NCI-H748 treated with DMSO at 0.1 percent for 48 hours (cell line): Measurements from ENCODE around the gene HSD17B11.
"Not testable (repeated sequence)": the region's sequence is repeated elsewhere in the genome, so short reads cannot be mapped to it uniquely, and the experiment has no call there.

ENCODE experiments used
- DNase-seq: peaks from one replicate; lab custom pipeline; 2025; lab: John Stamatoyannopoulos, UW

HSD17B11 gene

DNA sequence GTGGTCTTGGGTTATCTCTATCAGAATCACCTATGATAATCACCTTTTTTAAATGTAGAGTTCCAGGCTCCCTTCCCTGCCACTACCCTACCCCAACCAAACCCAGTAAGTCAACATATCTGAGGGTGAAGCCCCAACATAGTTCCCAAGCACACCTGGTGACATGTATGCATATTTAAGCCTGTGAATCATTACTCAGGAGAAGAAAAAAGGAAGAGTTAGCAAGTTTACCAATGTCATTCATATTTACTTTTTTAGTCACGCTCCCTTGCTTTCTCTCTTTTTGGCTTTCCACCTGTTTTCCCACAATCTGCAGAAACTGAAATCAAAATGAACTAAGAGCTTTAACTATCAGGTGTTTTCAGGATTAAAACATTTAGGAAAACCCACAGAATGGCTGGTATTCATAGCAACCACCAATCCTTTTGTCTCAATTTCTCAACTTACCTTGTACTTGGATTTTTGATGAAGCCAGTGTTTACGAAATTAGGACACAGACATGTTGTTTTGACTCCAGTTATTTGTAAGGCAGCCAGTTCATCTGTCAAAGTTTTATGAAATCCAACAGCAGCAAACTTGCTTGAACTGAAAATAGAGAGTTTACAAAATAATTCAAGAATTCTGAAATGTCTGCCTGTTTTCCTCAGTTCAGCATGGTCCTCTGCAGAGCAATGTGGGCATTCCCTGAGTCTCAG, 34.0 kb downstream of the HSD17B11 start:
- DNase-seq, result no peak

DNA sequence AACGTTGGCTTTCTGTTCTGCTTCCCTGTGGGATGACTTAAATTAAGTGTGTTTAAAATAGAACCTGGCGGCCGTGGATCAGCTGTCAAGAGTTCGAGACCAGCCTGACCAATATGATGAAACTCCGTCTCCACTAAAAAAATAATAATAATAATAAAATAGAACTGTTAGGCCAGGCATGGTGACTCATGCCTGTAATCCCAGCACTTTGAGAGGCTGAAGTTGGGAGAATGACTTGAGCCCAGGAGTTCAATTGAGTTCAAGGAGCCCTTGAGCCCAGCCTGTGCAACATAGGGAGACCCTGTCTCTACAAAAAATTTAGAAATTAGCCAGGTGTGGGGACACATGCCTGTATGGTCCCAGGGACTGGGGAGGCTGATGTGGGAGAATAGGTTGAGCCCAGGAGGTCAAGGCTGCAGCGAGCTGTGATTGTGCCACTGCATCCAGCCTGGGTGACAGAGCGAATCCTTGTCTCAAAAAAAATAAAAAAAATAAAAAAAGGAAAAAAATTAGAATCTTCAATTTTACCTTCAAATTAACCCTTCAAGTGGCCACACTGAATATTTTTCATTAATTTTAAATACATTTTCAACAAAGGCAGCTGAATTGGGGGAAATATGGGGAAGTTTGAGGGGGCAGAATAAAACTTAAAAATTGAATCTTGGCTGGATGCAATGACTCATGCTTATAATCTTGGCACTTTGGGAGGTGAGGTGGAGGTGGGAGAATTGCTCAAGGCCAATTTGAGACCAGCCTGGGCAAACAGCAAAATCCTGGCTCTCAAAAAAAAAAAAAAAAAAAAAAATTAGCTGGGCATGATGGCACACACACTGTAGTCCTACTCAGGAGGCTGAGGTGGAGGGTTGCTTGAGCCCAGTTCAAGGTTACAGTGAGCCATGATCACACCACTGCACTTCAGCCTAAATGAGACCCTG, 36.6 kb downstream of the HSD17B11 start:
- DNase-seq, result no peak

DNA sequence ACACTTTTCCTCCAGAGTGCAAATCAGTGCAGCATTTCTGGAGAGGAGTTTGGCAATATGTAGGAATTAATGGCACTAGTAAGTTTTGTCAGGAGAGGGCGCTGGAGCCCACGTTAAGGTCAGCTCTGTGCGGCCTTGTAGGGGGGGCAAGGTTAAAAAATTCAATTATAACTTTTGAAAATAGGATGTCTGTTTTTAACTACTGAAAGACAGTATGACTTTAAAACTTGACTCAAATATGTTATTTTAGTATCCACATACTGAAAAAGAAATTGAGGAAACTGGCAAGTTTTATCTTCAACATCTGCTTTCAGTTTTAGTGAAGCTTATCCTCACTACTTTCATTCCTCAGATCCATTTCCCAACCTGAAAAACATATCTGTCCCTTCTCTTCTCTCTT, 37.4 kb downstream of the HSD17B11 start:
- DNase-seq, result peak; percentile 7

DNA sequence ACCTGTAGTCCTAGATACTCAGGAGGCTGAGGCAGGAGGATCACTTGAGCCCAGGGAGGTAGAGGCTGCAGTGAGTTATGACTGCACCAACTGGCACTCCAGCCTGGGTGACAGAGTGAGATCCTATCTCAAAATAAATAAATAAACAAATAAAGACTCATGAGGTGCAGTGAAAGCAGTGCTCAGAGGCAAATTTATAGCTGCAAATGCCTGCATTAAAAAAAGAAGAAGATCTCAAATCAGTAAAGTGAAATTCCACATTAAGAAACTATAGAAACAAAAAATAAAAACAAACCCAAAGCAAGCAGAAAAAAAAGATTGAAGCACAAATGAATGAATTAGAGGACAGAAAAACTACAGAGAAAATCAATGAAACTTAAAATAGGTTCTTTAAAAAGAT, 45.8 kb downstream of the HSD17B11 start:
- no peak for DNase-seq

DNA sequence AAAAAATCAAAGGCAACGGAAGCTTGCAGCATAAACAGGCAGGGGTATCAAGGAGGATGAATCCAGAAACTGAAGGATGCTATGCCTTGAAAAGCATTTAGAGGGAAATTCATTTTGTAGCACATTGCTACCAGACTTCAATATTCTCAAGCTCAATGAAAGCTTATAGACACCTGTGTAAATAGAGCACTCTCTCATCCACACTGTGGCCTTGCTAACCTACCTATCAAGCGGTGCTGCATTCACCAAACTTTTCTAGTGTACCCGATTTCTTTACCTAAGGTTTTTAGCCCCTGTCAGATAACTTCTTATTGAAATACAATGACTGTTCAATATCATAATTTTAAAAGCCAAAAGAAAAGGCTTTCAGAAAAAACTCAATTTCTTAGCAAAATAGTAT, 48.1 kb downstream of the HSD17B11 start:
- no peak for DNase-seq

DNA sequence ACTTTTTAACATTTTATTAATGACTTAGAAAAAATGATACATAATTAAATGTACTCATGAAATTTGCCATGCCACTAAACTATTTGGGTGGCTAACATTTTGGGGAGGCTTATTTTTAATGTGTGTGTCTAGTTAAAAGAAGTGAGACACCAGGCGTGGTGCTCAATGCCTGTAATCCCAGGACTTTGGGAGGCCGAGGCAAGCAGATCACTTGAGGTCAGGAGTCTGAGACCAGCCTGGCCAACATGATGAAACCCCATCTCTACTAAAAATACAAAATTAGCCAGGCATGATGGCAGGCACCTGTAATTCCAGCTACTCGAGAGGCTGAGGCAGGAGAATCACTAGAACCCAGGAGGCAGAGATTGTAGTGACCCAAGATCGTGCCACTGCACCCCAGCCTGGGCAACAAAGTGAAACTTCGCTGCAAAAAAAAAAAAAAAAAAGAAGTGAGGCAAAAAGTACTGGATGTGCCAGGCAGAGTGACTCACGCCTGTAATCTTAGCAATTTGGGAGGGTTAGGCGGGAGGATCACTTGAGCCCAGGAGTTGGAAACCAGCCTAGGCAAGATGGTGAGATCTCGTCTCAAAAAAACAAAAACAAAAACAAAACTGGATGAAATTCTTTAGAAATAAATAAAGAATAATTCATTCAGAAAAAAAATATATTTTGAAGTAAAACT, 48.9 kb downstream of the HSD17B11 start:
- not testable (repeated sequence) for DNase-seq

DNA sequence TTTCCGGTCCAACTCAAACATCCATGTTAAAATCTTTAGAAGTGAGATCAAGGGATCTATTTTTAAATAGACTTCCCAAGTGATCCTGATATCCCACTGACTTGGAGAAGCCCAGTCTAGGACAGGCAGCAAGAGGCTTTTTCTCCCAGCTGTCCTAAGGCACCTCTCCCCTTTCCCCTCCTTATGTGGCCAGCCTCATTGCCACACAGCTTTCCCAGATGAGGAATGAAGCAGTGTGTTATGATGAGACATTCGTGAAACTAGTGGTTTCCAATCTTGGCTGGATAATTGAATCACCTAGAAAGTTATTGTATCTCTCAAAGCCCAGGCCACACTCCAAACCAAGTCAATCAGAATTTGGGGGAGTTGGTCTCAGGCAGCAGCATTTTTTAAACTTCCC, 51.5 kb downstream of the HSD17B11 start:
- DNase-seq, result no peak

DNA sequence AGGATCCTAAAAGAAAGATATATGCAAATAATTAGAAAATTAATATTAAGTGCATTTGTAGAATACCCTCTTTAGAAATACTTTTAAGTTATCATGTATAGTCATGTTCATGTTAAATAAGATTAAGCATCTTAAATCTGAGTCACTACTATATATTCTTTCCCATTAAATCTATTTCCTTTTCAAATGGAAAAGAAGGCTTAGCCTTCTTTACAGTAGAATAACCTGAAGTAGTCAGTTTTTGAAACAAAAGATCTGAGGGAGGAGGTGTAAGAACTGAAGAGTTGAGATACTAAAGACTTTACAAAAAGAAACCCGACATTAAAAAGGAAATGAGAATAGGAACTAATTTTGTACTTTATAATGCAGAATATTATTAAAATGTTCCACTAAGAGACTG, 53.6 kb downstream of the HSD17B11 start:
- DNase-seq, result no peak

DNA sequence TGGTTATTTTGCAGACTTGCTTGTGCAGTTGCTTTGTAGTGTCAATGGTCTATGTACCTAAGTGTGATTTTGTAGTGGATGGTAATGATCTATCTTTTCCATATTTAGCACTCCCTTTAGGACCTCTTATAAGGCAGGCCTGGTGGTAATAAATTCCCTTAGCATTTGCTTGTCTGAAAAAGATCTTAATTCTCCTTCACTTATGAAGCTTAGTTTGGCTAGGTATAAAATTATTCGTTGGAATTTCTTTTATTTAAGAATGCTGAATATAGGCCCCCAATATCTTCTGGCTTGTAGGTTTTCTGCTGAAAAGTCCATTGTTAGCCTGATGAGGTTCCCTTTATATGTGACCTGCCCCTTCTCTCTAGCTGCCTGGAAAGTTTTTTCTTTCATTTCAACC, 57.7 kb downstream of the HSD17B11 start:
- no peak for DNase-seq

DNA sequence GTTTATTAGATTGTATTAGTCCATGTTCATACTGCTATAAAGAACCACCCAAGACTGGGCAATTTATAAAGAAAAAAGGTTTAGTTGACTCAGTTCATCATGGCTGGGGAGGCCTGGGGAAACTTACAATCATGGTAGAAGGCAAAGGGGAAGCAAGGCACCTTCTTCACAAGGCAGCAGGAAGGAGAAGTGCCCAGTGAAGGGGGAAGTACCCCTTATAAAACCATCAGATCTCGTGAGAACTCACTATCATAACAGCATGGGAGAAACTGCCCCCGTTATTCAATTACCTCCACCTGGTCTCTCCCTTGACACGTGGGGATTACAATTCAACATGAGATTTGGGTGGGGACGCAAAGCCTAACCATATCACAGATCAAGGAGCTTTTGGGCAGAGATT, 60.2 kb downstream of the HSD17B11 start:
- no peak for DNase-seq

DNA sequence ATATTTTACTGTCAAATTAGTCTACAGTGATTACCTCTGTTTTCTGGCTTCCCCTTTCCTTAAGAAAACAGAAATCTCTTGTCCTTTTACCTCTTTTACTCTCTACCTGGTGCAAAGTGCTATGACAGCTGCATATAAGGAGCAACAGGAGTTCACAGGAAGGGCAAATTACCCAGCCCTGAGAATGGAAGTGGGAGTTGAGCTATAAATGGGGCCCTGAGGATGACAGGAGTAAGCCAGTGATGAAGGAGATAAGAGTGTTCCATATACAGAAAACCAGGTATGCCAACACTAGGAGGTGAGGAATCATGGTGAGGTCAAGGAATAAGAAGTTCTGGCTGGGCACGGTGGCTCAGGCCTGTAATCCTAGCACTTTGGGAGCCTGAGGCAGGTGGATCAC, 63.9 kb downstream of the HSD17B11 start:
- no peak for DNase-seq

DNA sequence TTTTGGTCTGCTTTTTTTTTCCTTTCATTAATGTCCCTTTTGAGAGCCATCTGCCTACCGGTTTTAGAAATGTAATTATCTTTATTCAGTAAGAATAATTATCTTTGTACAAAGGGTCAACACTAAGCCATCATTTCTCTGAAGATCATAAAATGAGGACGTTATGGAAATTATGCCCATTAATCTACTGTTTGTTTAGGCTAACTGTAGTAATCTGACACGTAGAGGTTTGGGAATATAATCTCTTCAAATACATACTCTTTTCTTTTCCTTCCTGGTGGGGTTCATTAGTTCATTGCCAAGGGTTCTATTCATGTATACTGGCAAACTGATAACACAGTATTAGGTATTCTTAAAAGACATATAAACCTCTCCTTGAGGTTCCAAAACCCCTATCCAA, 64.5 kb downstream of the HSD17B11 start:
- DNase-seq, result peak; percentile 35

DNA sequence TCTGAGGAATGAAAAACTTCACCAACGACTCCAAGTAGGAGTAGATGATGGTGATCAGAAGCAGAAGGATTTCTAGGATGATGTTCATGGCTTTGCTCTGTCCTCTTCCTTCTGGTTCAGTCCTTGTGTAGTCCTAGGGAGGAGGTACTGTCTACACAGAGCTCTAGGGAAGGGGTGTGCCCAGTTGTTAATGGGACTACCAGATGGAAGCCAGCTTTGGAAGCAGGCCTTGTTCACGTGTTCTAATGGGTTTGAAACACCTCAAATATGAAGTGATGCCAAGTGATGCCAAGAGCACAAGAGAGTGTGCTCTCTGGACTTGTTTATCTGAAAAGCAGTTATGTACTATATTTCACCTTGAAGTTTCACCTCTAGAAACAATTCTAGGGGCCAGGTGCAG, 68.2 kb downstream of the HSD17B11 start, which contains the start of gene HSD17B13:
TSS of gene HSD17B13 (minus strand) at position 129 of the 400 bp plus-strand sequence. CDS start at position 88, 41 bp downstream.
- no peak for DNase-seq

DNA sequence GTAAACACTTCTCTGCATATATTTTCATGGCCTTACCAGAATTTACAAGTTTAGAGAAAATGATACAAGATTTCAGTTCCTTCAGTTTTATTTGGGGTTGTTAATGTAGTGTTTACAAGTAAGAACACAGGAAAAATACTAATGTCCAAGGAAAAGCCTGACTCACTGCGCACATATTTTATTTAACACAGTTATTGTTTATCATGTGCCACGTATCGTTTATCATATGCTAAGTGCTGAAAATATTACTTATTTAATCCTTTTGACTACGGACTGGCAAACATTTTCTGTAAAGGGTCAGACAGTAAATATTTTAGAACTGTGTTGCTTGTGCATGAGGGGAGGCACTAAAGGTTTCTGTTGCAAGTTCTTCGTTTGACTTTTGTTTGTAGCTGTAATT, 69.1 kb downstream of the HSD17B11 start:
- no peak for DNase-seq

DNA sequence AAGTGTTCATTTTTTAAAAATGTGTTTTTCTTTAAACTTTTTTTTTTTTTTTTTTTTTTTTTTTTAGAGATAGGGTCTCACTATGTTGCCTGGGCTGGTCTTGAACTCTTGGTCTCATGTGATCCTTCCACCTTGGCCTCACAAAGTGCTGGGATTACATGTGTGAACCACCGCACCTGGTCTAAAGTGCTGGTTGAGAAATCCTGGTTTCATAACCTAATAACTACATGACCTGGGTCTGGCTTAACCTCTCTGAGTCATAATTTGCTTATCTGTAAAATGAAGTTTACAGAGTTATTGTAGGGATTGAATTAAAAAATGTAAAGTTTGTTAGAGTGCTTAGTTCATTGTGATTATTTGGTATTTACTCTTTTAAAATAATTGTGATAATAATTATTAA, 73.5 kb downstream of the HSD17B11 start:
- DNase-seq, result no peak

DNA sequence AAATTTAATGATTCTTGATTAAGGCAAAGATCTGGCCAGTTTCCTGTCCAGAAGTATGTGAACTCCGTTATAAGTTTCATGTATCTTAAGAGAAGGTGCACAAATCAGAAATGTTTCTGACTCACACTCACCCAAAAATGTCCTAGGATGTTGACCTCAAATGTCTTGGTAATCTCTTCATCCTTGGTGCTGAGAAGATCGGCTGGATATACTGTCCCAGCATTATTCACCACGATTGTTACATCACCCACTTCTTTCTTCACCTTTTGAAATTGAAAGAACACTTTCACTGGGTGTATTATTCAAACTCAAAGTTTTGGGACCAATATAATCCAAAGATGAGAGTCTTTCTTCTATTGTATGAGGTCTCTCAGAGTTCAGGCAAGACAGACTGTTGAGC, 74.0 kb downstream of the HSD17B11 start:
- no peak for DNase-seq

DNA sequence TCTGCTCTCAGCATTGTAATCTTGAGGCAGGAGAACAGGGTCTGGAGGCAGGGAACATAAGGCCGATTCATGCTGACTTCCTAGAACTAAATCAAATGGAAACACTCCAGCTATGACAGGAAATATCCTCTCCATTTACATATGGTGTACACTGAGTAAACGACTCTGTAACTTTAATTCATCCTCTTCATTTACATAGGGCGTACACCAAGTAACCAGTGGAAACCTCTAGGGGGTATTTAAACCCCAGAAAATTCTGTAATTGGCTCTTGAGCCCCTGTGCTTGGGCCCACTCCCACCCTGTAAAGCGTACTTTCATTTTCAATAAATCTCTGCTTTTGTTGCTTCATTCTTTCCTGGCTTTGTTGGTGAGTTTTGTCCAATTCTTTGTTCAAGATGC, 76.0 kb downstream of the HSD17B11 start:
- DNase-seq, result not testable (repeated sequence)

DNA sequence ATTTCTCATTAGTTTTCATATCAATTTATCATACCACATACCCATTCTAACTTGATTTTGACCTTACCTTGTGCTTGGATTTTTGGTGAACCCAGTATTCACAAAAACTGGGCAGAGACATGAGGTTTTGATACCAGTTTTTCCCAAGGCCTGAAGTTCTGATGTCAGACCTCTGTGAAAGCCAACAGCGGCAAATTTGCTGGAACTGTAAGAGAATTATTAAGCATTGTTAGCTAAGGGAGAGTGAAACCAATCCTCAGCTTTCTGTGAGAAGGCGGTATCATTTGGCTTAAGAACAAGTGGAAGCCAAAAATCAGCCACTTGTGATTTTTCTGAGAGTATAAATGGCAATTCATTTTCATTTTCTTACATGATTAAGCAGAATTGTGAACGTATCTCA, 77.2 kb downstream of the HSD17B11 start:
- DNase-seq, result no peak

DNA sequence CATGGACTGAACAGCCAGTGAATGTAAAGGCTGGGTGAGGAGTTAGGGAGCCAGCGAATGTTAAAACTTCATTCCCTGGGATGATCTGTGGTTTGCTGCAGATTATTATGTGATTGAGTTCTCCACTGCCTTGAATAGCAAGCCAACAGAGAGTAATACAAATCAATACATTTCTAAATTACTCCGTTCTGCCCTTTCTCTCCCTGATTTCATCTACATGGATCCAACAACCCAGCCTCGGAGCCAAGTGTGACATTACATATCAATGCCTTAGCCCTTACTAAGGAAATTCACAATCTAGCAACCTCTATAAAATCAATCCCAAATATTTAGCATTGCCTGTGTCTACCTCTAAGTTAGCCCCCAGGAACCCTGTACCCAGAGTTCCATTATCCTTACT, 79.3 kb downstream of the HSD17B11 start:
- DNase-seq, result no peak

DNA sequence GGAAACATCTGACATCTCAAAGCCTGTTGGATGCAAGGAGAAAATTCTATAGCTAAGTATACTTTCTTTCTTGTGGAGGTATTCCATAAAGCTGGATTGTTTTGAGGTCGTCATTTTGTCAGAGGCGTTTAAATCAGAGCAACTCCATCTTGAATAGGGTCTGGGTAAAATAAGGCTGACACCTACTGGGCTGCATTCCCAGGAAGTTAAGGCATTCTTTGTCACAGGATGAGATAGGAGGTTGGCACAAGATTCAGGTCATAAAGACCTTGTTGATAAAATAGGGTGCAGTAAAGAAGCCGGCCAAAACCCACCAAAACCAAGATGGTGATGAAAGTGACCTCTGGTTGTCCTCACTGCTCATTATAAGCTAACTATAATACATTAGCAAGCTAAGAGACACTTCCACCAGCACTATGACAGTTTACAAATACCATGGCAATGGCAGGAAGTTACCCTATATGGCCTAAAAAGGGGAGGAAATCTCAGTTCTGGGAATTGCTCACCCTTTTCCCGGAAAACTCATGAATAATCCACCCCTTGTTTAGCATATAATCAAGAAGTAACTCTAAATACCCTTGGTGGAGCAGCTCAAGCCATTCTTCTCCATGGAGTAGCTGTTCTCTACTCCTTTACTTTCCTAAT, 80.2 kb downstream of the HSD17B11 start:
- DNase-seq, result no peak

DNA sequence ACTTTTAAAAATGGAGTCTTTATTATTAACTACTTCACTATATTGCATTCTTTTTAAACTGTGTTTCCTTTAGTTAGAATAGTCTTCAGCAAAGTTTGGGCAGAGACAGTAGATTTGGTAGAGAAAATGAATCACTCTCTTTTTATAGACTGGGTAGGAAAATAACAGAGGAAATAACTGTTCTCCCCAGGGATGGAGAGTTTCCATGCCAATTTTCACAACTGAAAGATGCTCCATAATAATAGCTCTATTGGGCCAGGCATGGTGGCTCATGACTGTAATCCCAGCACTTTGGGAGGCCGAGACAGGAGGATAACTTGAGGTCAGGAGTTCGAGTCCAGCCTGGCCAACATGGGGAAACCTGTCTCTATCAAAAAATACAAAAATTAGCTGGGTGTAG, 81.4 kb downstream of the HSD17B11 start:
- no peak for DNase-seq

DNA sequence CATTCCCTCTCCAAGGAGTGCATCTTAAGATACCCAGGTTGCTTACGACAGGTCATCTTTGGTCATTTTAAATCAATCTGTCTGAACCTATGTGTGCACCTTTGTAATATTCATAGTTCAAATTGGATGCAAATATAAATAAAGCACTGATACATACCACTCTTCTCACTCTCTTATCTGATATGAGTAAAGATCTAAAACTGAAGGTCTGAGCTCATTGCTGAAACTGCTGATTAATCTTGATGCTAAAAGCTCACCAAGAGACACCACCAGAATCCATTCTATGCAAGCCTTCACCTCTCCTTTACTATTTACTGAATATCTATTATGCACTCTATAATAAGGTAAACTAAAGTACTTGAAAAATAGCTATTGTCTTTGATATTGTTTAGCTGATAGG, 84.9 kb downstream of the HSD17B11 start:
- no peak for DNase-seq
